ENCODE measurements around the gene ITGB4.

ITGB4 gene

GRCh38 chr17:75763613-75764416 is 42.6 kb downstream of the ITGB4 start:
- no peak for DNase-seq (ENCODE audit: low spot score)
- in situ Hi-C loops (cut with MboI; ENCODE audit: low sequenced_read_pairs, unreplicated experiment), result no loop called here
- no peak for TF ChIP-seq CTCF (IDR thresholded peaks at IDR 0.05; ENCODE audit: borderline replicate concordance, control extremely low read depth, extremely low read depth, insufficient read depth, missing control alignments)

GRCh38 chr17:75764417-75764710 is 43.1 kb downstream of the ITGB4 start:
- in situ Hi-C loops (cut with MboI; ENCODE audit: low sequenced_read_pairs, unreplicated experiment), result no loop called here
- DNase-seq (ENCODE audit: low spot score), result peak; percentile 45
- no peak for TF ChIP-seq CTCF (IDR thresholded peaks at IDR 0.05; ENCODE audit: borderline replicate concordance, control extremely low read depth, extremely low read depth, insufficient read depth, missing control alignments)

GRCh38 chr17:75764711-75765421 is 43.6 kb downstream of the ITGB4 start, which contains the start of gene GALK1:
GALK1 (minus strand) TSS chr17:75765192; CDS start chr17:75765136, 56 bp downstream.
- in situ Hi-C loops (cut with MboI; ENCODE audit: low sequenced_read_pairs, unreplicated experiment), result no loop called here
- TF ChIP-seq CTCF (IDR thresholded peaks at IDR 0.05; ENCODE audit: borderline replicate concordance, control extremely low read depth, extremely low read depth, insufficient read depth, missing control alignments), result peak; percentile 62
- DNase-seq (ENCODE audit: low spot score), result peak; percentile 92

- in situ Hi-C loops (cut with MboI; ENCODE audit: low sequenced_read_pairs, unreplicated experiment), result no loop called here
- no peak for TF ChIP-seq CTCF (IDR thresholded peaks at IDR 0.05; ENCODE audit: borderline replicate concordance, control extremely low read depth, extremely low read depth, insufficient read depth, missing control alignments)
- no peak for DNase-seq (ENCODE audit: low spot score)
These were observed 44.7 kb downstream of the ITGB4 start for GRCh38 chr17:75765981-75766380.

- TF ChIP-seq CTCF (IDR thresholded peaks at IDR 0.05; ENCODE audit: borderline replicate concordance, control extremely low read depth, extremely low read depth, insufficient read depth, missing control alignments), result no peak
- no peak for DNase-seq (ENCODE audit: low spot score)
- in situ Hi-C loops (cut with MboI; ENCODE audit: low sequenced_read_pairs, unreplicated experiment), result no loop called here
These were observed 46.6 kb downstream of the ITGB4 start for GRCh38 chr17:75767881-75768280.

GRCh38 chr17:75769536-75769935 is 48.3 kb downstream of the ITGB4 start:
- no peak for TF ChIP-seq CTCF (IDR thresholded peaks at IDR 0.05; ENCODE audit: borderline replicate concordance, control extremely low read depth, extremely low read depth, insufficient read depth, missing control alignments)
- no peak for DNase-seq (ENCODE audit: low spot score)
- in situ Hi-C loops (cut with MboI; ENCODE audit: low sequenced_read_pairs, unreplicated experiment), result no loop called here

Data from GM13976 (cell line).